Measurements from ENCODE around the gene IL9.

- TF ChIP-seq CTCF (IDR thresholded peaks at IDR 0.05) (no peak), ZFX (IDR thresholded peaks at IDR 0.05; ENCODE audit: borderline replicate concordance) (no peak)
These were observed 46.1 kb upstream of the IL9 start for GRCh38 chr5:135941711-135942110.
